SU-DHL-6 (cell line): ENCODE data around the gene MEA1.
A peak's percentile ranks its signal among the peaks of the same experiment; 100 is the strongest.

Experiments used
- H2AFZ ChIP-seq: fragments of 200-600 bp; sonication (generic); 2 replicates; pipeline ENCODE4 v1.6.1; 2014; ENCODE audit warnings: low read depth, mild to moderate bottlenecking, moderate library complexity, mixed read lengths, antibody characterized with exemption, low read length; ENCODE audit not compliant: severe bottlenecking
- H3F3A ChIP-seq: fragments of 200-600 bp; shearing (Covaris generic); 2 replicates; pipeline ENCODE4 v1.6.0; 2016; ENCODE audit warnings: antibody characterized with exemption, mild to moderate bottlenecking; ENCODE audit not compliant: insufficient read depth
- H3K27ac ChIP-seq: fragments of 200-600 bp; sonication (generic); 2 replicates; pipeline ENCODE4 v1.5.1; 2016; ENCODE audit warnings: low read depth, mild to moderate bottlenecking, low read length, moderate library complexity, mixed read lengths
- H3K27me3 ChIP-seq: fragments of 200-600 bp; sonication (generic), shearing (Covaris generic); 2 replicates; pipeline ENCODE4 v1.6.0; 2014; ENCODE audit warnings: mild to moderate bottlenecking, low read length
- H3K36me3 ChIP-seq: fragments of 200-600 bp; sonication (generic); 2 replicates; pipeline ENCODE4 v1.6.1; 2014; ENCODE audit warnings: mild to moderate bottlenecking, low read length, mixed read lengths
- H3K4me2 ChIP-seq: fragments of 300-600, 200-600 bp; shearing (Covaris generic), sonication (generic); 2 replicates; pipeline ENCODE4 v1.6.0; 2014; ENCODE audit warnings: low read length, low read depth, mild to moderate bottlenecking; ENCODE audit not compliant: poor library complexity, severe bottlenecking
- H3K4me3 ChIP-seq: fragments of 200-600 bp; sonication (generic); 2 replicates; pipeline ENCODE4 v1.5.1; 2014; ENCODE audit warnings: antibody characterized with exemption, low read length, mild to moderate bottlenecking, mixed read lengths; ENCODE audit not compliant: insufficient read depth, poor library complexity, severe bottlenecking
- H3K79me2 ChIP-seq: fragments of 200-600 bp; sonication (generic); 2 replicates; pipeline ENCODE4 v1.6.1; 2014; ENCODE audit warnings: mild to moderate bottlenecking, low read length, moderate library complexity; ENCODE audit not compliant: insufficient read depth
- H3K9ac ChIP-seq: fragments of 200-600 bp; sonication (generic); 2 replicates; pipeline ENCODE4 v1.7.0; 2014; ENCODE audit warnings: mild to moderate bottlenecking, low read length
- H3K9me2 ChIP-seq: fragments of 200-600 bp; sonication (generic); replicated peaks from 2 replicates; pipeline ENCODE4 v1.6.1; 2014; ENCODE audit warnings: low read length; ENCODE audit not compliant: insufficient read depth
- H3K9me3 ChIP-seq: fragments of 200-600 bp; sonication (generic); 2 replicates; pipeline ENCODE4 v1.6.1; 2014; ENCODE audit warnings: low read length, mixed read lengths; ENCODE audit not compliant: insufficient read depth
- H4K20me1 ChIP-seq: fragments of 200-600 bp; sonication (generic); 2 replicates; pipeline ENCODE4 v1.6.1; 2014; ENCODE audit warnings: low read depth, mild to moderate bottlenecking, antibody characterized with exemption, low read length, moderate library complexity, mixed read lengths
- EZH2phosphoT487 ChIP-seq: fragments of 200-600 bp; sonication (generic), shearing (Covaris generic); conservative IDR thresholded peaks from 2 replicates; pipeline ENCODE4 v1.6.1; 2018; ENCODE audit warnings: mild to moderate bottlenecking, antibody characterized with exemption, low read length, moderate library complexity, mixed read lengths
- TF ChIP-seq, protein P1 (sequence below): fragments of 200-600 bp; sonication (generic); IDR thresholded peaks from one replicate; pipeline ENCODE4 v1.5.1; 2017; ENCODE audit warnings: antibody characterized with exemption, mild to moderate bottlenecking, low read length, moderate library complexity; ENCODE audit not compliant: insufficient read depth, poor library complexity, severe bottlenecking

The MEA1 gene

GRCh38 chr6:42963855-42964605 lies 49.7 kb downstream of the MEA1 start:
- Histone ChIP-seq H2AFZ (no peak overlapping the region), H3K4me2 (no peak overlapping the region), H3F3A (no peaks in the 10 kb centered on the region), H3K9me3 (no peaks in the 10 kb centered on the region), H3K79me2 (no peaks in the 10 kb centered on the region), H3K4me3 (no peak overlapping the region), H3K27me3 (no peaks in the 10 kb centered on the region), H3K36me3 (no peaks in the 10 kb centered on the region), H3K9ac (no peak overlapping the region), H3K9me2 (no peaks in the 10 kb centered on the region), H4K20me1 (no peaks in the 10 kb centered on the region), H3K27ac (no peak overlapping the region)
- TF ChIP-seq, protein P1, sequence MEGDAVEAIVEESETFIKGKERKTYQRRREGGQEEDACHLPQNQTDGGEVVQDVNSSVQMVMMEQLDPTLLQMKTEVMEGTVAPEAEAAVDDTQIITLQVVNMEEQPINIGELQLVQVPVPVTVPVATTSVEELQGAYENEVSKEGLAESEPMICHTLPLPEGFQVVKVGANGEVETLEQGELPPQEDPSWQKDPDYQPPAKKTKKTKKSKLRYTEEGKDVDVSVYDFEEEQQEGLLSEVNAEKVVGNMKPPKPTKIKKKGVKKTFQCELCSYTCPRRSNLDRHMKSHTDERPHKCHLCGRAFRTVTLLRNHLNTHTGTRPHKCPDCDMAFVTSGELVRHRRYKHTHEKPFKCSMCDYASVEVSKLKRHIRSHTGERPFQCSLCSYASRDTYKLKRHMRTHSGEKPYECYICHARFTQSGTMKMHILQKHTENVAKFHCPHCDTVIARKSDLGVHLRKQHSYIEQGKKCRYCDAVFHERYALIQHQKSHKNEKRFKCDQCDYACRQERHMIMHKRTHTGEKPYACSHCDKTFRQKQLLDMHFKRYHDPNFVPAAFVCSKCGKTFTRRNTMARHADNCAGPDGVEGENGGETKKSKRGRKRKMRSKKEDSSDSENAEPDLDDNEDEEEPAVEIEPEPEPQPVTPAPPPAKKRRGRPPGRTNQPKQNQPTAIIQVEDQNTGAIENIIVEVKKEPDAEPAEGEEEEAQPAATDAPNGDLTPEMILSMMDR: peak; percentile 14
- TF ChIP-seq EZH2phosphoT487: no peak

GRCh38 chr6:42963179-42963854 lies 50.4 kb downstream of the MEA1 start:
- no peaks in the 10 kb centered on the region for H3K9me2 ChIP-seq
- H3K9ac ChIP-seq: no peak overlapping the region
- no peaks in the 10 kb centered on the region for H3K79me2 ChIP-seq

GRCh38 chr6:42962502-42963178 lies 51.1 kb downstream of the MEA1 start:
- no peaks in the 10 kb centered on the region for H3K79me2 ChIP-seq
- H3K9me3 ChIP-seq: no peaks in the 10 kb centered on the region
- no peaks in the 10 kb centered on the region for H3K9me2 ChIP-seq
- H3K4me3 ChIP-seq: no peak overlapping the region
- H3K36me3 ChIP-seq: no peaks in the 10 kb centered on the region
- H3K4me2 ChIP-seq: no peak overlapping the region
- H3F3A ChIP-seq: no peaks in the 10 kb centered on the region
- TF ChIP-seq EZH2phosphoT487: no peak
- TF ChIP-seq, protein P1: no peak
- no peaks in the 10 kb centered on the region for H3K27me3 ChIP-seq
- H3K9ac ChIP-seq: no peak overlapping the region
- H4K20me1 ChIP-seq: no peaks in the 10 kb centered on the region
- H2AFZ ChIP-seq: no peak overlapping the region
- no peak overlapping the region for H3K27ac ChIP-seq

More at GRCh38 chr6:42963179-42963854, 50.4 kb downstream of the MEA1 start:
- Histone ChIP-seq H2AFZ (no peak overlapping the region), H3F3A (no peaks in the 10 kb centered on the region), H3K36me3 (no peaks in the 10 kb centered on the region), H3K27me3 (no peaks in the 10 kb centered on the region), H3K4me3 (no peak overlapping the region), H3K4me2 (no peak overlapping the region), H3K27ac (no peak overlapping the region), H4K20me1 (no peaks in the 10 kb centered on the region), H3K9me3 (no peaks in the 10 kb centered on the region)
- TF ChIP-seq, protein P1: no peak
- TF ChIP-seq EZH2phosphoT487: no peak
